ENCODE results near the gene SPATA46.

The SPATA46 gene

DNA sequence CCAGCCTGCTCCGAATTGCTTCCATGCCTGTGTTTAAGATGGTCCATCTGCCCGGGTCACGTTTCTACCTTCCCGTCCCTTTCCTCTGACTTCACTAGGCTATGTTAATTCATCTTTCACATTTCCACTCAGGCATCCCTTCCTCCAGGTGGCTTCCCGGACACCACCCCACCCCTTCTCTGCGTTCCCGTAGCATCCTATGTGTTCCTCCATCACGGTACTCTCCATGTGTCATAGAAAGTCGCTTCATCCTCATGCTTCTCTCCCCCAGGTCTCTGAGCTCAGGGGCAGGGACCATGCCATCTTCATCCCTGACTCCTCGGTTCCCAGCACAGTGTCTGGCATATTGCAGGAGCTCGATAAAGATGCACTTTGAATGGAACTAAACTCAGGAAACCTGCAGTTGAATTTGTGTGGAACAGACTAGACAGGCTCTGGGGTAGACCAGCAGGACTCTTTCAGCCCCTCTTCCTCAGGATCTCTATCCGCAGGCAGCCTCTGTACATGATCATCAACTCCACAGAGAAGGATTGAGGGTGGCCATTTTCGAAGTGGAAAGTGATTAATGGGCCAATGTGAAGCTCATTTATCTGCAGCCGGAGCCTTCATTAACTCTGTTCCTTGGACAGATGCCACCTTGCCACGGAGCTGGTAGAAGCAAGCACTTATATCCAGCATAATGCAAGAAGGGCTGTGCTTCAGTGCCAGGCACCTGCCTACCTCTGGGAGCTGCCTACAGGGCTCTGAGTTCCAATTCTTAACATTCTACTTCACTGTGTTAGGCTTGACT is 13.9 kb upstream of the SPATA46 start:
- DNase-seq, result no peak

DNA sequence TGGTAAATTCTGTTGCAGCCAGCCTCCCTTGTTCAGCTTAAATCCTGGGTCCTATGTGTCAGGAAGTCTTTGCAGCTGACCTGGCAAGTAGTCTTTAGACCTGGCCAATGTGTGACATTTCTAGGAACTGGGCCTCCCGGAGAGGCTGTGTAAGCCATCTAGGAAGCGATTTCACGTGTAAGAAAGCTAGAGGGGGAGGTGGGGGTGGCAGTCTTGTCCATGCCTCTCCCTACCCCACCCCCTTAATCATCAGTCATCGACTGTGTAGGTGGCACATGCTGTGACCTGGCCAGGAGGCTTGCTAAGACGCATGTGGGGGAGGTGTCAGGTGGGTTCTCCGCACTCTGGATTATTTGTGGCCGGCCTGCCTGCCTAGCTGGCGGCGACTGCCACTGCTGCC is 13.3 kb upstream of the SPATA46 start:
- no peak for DNase-seq

DNA sequence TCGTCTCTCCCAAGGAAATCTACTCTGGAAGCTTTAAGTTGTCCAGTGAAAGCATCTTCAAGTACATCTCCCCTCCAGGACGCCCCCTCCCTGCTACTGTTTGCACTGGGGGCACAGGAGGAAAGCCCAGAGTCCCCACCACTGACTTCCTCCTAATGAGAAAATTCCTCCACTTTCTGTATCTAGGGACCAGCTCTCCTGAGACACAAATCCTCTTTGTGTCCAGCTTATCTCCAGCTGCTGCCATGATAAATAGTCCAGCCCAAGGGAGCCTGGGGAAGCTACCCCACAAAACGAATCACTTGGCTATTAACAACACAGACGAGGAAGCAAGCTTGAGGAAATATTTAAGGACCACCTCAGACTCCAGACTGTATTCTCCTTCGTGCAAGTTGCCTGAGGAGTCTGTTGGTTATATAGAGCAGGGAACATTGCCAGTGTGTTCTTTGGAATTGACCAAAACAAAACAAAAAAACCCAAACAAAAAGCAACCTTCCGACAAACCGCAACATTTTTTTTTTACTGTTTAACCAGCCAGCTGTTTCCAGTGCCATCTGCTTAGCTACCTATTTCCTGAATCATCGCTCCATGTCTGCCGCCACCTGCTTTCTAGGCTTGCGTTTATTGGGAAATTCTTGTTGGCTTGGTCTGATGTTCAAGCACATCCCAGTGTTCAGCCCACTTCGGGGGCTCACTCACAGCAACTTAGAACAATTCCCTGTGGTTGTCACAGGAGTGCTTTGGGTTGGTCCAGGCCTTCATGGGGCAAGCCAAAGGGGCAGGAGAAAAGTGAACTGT is 12.6 kb upstream of the SPATA46 start:
- no peak for DNase-seq

DNA sequence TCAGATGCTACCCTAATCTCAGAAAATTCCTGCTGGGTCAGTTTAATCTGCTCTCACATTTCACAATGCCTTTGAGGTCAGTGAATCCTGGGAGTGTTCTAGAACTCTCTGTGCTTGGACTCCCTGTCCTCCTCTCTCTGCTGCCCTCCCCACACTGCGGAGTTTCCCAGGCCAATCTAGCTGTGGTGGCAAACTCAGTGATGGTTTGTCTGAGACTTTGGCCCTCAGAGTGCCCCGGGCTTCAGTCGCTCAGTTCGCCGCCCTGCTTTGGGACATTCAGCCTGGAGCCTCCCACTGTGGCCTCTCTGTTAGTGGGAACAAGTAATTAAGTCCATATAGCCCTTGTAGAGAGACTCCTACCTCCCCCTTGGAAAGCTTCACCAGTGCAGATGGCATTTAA is 12.0 kb upstream of the SPATA46 start:
- no peak for DNase-seq

DNA sequence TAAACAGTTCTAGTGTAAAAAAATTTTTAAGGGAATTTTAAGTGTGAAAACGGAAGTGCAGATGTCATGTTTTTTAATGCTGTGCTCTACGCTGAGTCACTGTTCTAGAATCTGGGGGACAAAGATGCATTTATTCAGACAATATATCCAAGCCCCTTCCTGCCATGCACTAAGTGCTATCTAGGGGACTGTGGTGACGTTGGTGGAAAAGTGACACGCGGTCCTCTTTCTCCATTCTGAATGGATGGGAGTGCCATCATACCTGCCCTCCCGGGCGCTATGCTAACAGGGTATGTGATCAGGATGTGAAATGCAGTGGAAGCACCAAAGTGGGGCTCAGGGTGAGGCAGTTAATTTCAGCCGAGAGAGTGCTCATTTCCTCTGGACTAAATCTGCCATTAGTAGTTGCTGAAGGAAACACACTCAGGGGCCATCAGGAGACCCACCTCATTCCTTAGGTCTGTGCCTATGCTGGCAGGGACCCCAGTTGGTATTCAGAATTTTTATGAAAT is 11.5 kb upstream of the SPATA46 start:
- no peak for DNase-seq

DNA sequence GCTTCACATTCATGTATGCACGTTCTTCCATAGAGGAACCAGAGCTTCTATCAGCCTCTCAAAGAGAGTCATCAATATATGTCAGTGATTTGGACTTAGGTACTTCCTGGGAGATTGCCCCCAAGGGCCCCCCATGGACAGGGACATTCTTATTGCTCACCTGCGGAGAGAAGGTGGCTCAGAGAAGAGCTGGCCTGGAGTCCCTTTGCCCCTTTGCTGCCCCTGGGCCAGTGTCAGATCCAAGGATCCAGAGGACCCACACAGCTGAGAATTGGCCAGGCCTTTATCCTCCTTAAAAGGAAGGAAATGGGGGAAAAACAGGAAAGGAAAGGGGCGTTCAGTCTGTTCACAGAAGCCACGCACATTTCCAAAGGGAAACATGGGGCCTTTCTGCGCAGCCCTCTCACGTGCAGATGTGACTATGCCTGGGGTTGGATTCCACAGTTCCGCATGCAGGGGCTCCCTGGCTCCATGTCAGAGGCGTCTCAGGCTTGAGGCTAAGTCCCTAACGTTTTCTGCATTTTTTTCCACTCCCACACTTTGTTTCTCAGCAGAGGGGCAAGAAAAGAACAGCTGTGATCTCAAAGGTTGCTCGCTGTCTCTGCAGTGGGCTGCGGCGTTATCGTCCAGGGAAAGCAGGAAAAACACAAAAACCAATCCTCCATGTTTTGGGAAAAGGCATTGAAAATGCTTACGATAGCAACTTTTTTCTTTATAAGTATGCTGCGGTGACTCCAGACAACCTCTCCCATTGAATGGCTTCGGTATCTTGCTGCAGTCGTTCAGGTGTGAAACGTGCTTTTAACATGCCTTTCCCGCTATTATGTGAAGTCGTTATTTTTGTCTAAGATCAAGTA is 10.8 kb upstream of the SPATA46 start:
- no peak for DNase-seq

DNA sequence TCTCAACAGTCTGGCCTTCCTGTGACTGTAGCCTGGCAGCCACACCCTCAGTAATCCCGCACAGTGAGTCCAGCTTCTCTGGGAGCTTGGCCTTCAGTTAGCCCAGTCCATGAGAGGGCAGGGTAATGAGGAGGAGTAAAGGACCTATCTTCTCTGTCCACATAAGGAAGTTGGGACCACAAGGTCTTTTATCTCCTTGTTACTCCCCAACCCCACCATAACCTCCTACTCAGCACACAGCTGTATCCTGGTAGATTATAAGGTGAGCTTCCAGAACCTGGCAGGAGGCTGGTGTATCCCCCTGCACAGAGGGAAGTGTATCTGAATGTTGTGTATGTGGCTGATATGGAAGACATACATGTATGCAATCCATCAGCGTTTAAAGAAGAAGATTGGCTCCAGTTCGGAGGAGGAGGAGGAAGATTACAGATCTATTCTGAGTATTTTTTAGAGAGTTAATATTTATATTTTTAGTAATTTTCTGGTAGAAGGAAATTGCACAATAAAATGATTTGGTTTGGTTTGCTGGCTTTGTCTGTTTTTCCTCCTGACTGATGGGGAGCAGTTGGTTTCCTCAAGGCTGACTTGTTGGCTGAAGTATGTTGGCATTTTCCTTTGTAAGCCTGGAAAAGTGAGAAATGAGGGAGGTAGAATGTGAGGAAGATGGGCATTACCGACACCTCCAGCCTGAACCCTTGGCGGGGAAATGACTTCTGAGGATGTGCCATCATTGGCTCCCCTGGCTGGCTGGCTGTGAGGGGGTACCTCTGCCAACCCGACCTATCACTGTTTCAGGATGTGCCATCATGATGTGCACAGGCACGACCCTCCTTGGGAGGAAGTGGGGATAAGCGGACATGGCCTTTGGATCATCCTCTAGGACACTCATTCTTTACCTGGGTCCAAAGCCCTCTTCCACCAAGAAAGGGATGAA is 9.9 kb upstream of the SPATA46 start:
- DNase-seq, result no peak

DNA sequence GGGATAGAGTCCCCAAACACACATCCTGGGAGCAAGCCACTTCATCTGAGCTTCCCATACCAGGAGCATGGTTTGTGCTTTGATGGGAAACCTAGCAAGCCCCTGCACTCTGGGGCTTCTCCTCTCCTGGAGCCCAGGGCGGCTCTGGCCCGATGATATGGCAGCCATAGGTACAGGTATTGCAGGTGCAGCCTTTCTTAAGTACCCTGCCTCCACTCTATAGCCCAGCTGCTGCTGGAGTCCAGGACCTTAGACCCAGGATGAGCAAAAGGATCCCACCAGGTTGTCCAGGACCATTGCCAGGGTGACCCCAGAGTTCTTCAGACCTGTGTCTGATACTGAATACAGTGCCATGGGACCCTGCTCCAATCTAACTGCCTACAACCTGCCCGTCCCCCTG is 9.0 kb upstream of the SPATA46 start:
- no peak for DNase-seq

DNA sequence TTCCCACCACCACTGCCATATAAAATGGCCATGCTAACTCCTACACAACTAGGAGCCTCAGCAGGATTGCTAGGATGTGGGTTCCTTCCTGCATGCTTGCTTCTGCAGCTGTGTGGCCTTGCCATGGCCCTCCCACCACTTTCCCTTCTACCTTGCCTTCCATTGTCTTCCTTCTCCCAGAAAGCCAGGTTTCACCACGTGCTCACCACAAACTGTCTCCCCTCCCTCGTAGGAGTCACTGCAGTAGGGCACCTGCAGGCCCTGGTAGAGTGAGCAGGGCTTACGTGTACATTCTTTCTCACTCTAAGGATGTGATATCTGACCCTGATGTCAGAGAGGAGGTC is 8.6 kb upstream of the SPATA46 start:
- DNase-seq, result no peak

DNA sequence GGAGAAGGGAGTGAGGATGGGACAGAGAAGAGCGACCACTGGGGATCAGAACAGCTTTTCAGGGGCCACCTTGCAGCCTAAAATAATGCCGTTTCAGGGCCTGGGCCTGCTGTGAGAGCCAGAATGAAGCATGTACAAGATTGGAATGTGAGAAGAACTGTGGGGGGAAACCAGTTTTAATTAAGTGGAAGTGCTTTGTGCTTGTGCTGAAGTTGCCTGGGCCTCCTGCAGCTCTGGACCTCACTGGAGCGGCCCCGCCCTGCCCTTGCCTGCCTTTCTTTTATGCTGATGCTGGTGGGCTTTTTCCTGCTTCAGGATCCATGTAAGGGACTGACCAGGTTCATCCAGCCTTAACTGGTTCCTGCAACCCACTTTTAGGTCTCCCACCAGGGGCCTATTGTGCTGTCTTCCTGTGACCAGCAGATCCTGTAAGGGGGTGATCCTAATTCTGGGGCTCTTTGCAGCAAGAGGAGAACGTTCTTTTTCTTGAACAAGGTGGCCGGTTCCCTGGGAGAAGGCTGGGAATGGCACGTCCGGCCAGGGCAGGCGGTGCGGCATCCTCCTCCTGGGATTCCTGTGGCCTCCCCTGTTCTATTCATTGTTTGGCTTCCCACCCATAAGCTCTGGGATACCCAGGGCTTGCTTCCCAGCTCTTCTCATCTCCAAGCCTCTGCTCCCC is 8.1 kb upstream of the SPATA46 start:
- DNase-seq, result no peak

DNA sequence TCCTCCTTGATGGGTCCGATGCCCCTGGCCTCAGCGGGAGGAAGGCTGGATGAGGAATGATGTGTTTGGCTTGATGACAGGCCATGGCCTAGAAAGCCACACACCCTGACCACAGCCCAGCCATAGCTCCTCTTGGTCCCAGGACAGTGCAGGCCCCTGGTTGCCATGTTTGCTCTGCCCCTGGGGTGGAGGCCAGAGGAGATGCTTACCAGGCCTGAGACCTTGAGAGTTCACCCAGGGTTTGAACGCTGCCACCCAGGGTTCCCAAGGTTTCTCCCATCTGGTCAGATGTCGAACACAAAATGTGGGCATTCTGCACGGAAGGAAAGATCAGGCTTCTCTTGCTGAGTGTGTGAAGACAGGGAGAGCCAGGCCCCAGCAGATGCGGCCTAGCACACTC is 7.5 kb upstream of the SPATA46 start:
- no peak for DNase-seq

DNA sequence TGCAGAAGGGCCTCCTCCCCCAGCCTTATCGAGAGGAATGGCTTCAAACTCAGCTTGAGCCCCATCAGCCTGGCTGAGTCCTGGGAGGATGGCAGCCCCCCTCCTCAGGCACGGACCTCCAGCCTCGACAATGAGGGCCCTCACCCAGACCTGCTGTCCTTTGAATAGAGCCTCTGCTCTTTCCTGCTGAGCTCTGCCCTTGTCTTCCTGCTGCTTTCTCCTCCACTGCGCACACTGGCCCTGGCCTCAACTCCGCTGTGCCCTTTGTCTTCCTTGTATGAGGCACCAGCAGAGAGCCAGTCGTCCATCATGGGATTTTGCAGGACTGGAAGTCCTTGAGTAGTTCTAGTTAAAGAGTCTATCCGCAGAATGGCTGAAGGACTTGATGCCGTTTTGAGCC is 6.9 kb upstream of the SPATA46 start:
- no peak for DNase-seq

DNA sequence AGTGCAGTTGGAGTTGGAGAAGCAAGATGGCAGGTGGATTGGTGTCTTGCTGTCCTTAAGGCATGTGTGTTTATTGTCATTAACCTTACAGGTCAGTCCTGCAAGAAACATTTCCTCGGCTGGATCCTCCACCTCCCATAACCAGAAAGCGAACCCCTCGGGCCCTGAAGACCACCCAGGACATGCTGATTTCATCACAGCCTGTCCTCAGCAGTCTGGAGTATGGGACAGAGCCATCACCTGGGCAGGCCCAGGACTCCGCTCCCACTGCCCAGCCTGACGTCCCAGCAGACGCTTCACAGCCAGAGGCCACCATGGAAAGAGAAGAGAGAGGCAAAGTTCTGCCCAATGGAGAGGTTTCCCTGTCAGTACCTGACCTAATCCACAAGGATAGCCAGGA is 6.4 kb upstream of the SPATA46 start:
- DNase-seq, result no peak

DNA sequence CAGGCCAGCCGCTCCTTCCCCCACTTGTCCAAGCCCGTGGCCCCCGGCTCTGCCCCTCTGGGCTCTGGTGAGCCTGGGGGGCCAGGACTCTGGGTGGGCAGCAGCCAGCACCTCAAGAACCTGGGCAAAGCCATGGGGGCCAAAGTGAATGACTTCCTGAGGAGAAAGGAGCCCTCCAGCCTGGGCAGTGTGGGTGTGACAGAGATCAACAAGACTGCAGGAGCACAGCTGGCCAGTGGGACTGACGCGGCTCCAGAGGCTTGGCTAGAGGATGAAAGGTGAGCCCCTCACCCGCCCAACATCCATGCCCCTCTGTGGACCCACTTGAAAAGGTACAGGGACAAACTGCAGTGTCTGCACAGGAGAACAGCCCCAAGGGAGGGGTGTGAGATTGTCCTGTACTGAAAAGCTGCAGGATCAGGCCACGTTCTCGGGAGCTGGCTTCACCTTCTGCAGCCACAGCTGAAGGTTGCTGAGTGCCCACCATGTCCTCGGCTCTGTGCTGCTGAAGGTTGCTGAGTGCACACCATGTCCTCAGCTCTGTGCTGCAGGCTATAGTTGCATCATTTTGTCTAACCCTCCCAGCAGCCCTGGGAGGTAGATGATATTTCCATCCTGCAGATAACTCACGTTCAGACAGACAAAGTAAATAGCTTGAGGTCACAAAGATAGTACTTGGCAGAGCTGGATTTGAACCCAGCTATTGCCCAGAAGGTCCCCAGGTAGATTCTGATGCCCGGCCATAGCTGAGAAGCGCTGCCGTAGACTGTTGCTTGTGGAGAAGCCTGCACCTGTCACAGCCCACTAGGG is 5.5 kb upstream of the SPATA46 start:
- no peak for DNase-seq

DNA sequence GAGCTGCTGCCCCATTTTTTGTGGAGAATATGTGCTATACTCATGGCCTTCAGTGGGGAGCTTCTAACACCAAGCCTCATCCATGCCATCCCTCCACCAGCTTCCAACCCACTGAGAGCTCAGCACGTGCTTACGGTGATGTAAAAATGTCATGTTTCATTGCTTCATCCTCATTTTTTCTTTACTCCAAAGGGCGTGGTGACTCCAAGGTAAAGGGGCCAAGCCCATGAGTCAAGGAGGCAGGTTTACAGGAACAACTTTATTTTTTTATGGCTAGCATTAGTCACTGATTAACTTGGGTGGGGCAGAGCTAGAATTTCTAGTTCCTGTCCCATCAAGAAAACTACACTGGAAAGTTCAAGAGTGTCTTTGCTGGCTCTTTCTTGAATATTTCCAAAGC is 4.7 kb upstream of the SPATA46 start, which contains the start of gene C1orf226:
Gene C1orf226, plus strand, starts transcription at position 346 of the 400 bp plus-strand sequence. CDS start 174 bp downstream, outside the sequence.
- DNase-seq, result no peak

DNA sequence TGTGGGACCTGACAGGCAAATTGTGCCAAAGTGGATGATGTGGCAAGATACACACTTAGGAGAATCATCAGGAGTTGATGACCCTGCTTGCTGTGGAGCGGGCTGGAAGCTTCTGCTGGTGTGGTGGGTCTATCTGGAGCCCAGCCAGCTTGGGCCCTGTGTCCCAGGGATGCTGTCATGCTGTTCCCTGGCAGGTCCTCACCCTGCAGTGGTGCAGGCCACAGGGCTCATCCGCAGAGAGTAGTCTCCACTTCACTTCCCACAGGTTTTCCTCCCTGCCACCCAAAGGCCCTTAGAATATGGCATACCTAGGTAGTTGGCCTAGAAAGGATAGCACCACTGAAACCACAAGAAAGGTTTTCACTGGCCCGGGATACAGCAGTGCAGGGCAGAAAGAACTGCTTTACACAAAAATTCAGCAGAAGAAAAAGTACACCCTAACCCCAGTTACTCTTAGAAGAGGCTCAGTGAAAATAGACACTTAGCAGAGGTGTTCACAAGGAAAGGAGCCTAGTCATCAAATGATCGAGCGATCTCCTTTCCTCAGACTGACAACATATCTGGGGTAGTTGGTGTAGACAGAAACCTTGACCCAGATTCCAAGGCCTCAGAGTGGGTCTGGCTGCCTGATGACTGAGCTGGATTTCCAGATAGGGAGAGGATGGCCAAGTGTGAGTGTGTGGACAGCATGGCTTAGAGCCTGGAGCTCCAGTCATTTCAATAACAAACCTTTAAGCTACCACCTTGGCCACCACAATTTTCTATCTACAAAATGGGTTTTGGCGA is 3.6 kb upstream of the SPATA46 start:
- DNase-seq, result no peak

DNA sequence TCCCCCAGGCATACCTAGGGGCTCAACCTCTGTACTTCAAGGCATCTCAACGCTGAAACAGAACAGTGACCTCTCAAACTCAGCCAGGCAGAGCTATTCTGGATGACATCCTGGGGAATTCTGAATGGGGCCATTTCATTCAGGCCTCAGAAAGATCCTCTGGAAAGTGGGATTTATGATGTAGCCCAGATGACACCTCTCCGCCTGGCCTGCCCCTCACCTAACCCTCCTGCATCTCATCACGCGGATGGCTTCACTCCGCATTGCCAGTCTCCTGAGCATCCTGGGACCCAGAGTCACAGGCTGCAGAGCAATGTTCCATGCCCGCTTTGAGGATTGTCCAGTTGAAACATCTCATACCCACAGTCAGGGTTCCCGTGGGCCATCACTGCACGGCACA is 1.2 kb downstream of the SPATA46 start:
- no peak for DNase-seq

DNA sequence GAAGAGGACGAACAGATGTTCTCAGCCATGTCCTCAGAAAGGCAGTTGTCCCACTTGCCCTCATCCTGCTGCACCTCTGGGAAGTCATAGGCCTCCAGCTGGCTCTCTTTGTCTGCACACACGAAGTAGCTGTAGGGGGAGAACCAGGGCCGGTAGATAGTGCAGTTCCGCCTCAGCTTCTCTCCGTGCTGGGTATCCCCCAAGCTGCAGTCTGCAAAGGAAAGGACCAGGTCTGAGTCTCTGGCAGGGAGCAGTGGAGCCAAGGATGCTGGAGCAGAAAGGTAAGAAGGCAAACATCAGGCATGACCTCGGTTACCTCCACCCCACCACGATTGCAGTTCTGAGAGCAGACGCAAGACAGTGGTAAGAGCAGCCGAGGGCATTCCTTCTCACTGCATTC is 2.2 kb downstream of the SPATA46 start:
- DNase-seq, result no peak

DNA sequence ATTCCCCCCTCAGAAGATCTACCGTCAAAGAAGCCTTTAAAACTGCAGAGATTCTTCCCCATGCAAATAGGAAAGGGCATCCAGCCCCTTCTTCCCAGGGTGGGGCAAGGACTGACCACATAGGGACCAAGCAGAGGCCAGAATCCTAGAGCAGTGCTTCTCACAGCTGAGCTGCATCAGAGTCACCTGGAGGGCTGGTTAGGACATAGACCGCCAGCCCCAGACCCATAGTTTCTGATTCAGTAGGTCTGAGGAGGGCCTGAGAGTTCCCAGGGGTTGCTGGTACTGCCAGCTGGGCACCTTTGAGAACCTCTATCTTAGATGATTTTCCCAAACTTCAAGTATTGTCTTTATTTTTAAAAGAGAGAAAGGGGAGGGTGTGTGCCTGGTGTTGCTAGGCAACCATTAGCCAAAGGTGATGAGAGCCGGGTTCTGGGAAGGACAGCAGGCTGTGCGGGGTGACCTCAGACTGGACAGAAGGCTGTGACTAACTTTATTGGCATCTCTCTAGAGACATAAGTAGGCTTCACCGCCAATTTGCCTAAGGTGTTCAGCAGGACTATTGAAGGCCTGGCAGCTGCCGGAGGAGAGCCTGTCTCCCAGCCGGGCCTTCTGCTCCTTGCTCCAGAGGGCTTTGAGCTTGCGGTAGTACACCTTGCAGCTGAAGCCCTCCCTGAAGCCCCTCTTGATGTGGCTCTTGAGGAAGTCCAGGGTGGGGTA is 3.0 kb downstream of the SPATA46 start:
- no peak for DNase-seq

All from NCI-H1105 (cell line).